AG09309 (cell line): ENCODE measurements around the gene ATP5MG.

Experiments
- DNase-seq: peaks from one replicate; pipeline ENCODE4 v3.0.0-alpha.2; 2010; ENCODE audit warnings: low read depth
- H3K4me3 ChIP-seq: 2 replicates; pipeline ENCODE4 v1.5.1; 2011; ENCODE audit warnings: mild to moderate bottlenecking, low read depth, low read length, moderate library complexity; ENCODE audit not compliant: control insufficient read depth
- CTCF ChIP-seq: IDR thresholded peaks from 2 replicates; pipeline ENCODE4 v1.5.1; 2011; ENCODE audit warnings: mild to moderate bottlenecking, low read depth, low read length, inconsistent platforms; ENCODE audit not compliant: insufficient read depth, control insufficient read depth; ENCODE audit errors: missing control alignments

ATP5MG gene

GRCh38 chr11:118417801-118418200, 16.4 kb downstream of the ATP5MG start:
- no peak overlapping the region for H3K4me3 ChIP-seq
- no peak for TF ChIP-seq CTCF
- no peak for DNase-seq

GRCh38 chr11:118418766-118419165, 17.4 kb downstream of the ATP5MG start:
- no peak for TF ChIP-seq CTCF
- DNase-seq: no peak
- H3K4me3 ChIP-seq: no peak overlapping the region

GRCh38 chr11:118427707-118428106, 26.3 kb downstream of the ATP5MG start:
- TF ChIP-seq CTCF: no peak
- no peak for DNase-seq
- H3K4me3 ChIP-seq: no peak overlapping the region

- H3K4me3 ChIP-seq: no peak overlapping the region
- DNase-seq: no peak
Observed at GRCh38 chr11:118430956-118431355, 29.6 kb downstream of the ATP5MG start.

GRCh38 chr11:118434123-118434552, 32.7 kb downstream of the ATP5MG start:
- H3K4me3 ChIP-seq: peak overlapping the region; percentile 42
- TF ChIP-seq CTCF: no peak
- no peak for DNase-seq

More at GRCh38 chr11:118430956-118431355, 29.6 kb downstream of the ATP5MG start:
- no peak for TF ChIP-seq CTCF

- TF ChIP-seq CTCF: no peak
- no peak for DNase-seq
- H3K4me3 ChIP-seq: peak overlapping the region; percentile 42
Observed at GRCh38 chr11:118434553-118435289, 33.3 kb downstream of the ATP5MG start.
